Stimulated activated CD4-positive, alpha-beta T cell treated with anti-CD3 and anti-CD28 coated beads, TNF-alpha, amount 100 ng/mL, for 1 hour (primary cell): Measurements from ENCODE around the gene ARSI.

Experiments
- DNase-seq, 3 donors: peaks; one replicate each; pipeline ENCODE4 v3.0.0-alpha.2; 2020; ENCODE audit warnings: low read depth in 3 of 3, low spot score in 1 of 3

Gene ARSI

GRCh38 chr5:150302301-150303069, at the start of gene ARSI:
Gene ARSI (minus strand): TSS chr5:150302905. CDS start chr5:150302373, 532 bp downstream.
- no peak for DNase-seq

GRCh38 chr5:150350524-150351344, 48.0 kb upstream of the ARSI start:
- DNase-seq, result no peak

GRCh38 chr5:150349681-150350275, 47.1 kb upstream of the ARSI start:
- no peak for DNase-seq

- no peak for DNase-seq
Observed at GRCh38 chr5:150347451-150347850, 44.7 kb upstream of the ARSI start.

- no peak for DNase-seq
Observed at GRCh38 chr5:150347003-150347402, 44.3 kb upstream of the ARSI start.

GRCh38 chr5:150346592-150346991, 43.9 kb upstream of the ARSI start:
- DNase-seq, result no peak

GRCh38 chr5:150345716-150346115, 43.0 kb upstream of the ARSI start:
- no peak for DNase-seq

GRCh38 chr5:150343994-150344631, 41.4 kb upstream of the ARSI start:
- no peak for DNase-seq

GRCh38 chr5:150342583-150342982, 39.9 kb upstream of the ARSI start:
- no peak for DNase-seq

- DNase-seq, result no peak
Observed at GRCh38 chr5:150341989-150342388, 39.3 kb upstream of the ARSI start.

GRCh38 chr5:150341331-150341730, 38.6 kb upstream of the ARSI start:
- DNase-seq, result no peak

- no peak for DNase-seq
Observed at GRCh38 chr5:150340614-150341255, 38.0 kb upstream of the ARSI start.

- no peak for DNase-seq
Observed at GRCh38 chr5:150339841-150340240, 37.1 kb upstream of the ARSI start.

- DNase-seq, result no peak
Observed at GRCh38 chr5:150339165-150339564, 36.5 kb upstream of the ARSI start.

GRCh38 chr5:150338546-150338945, 35.8 kb upstream of the ARSI start:
- no peak for DNase-seq

- DNase-seq, result no peak
Observed at GRCh38 chr5:150335778-150336177, 33.1 kb upstream of the ARSI start.

GRCh38 chr5:150333400-150333799, 30.7 kb upstream of the ARSI start:
- DNase-seq, result no peak

GRCh38 chr5:150329881-150330876, 27.5 kb upstream of the ARSI start:
- DNase-seq, result no peak

- DNase-seq, result no peak
Observed at GRCh38 chr5:150329038-150329437, 26.3 kb upstream of the ARSI start.

GRCh38 chr5:150328515-150328914, 25.8 kb upstream of the ARSI start:
- no peak for DNase-seq
